GM18520 (cell line): ENCODE results near the gene KIRREL3.

Experiments
- ATAC-seq: cut with Tn5 transposase; IDR thresholded peaks from one replicate; pipeline ENCODE4 v1.9.1; 2021; ENCODE audit not compliant: unreplicated experiment

The KIRREL3 gene

DNA sequence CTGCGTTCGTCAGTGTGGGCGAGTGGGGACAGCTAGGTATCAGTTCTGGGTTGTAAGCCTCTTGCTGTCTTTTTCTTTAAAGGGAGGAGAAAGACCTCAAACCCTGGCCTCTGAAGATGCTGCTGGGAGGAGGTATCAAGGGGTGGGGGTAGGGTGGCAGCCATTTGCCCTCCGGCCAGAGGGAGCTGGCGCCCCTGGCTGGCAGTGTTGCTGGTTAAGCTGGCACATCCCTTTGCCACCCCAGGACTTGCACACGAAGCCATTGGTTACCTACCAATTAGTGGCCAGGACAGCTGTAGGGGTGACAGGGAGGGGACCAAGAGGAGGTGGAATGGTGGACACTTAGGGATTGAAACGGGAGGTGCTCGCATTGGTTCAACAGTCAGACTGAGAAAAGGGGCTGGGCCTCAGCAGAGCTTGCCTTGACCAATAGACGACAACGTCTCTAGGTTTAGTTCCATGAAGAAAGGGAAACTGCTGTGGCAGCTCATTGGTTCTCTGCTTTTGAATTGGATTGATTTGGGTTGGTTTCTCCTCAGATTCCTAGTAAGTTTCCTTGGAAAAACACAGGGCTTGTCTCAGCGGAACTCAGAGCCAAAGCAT lies 567.2 kb downstream of the KIRREL3 start:
- no peak for ATAC-seq

DNA sequence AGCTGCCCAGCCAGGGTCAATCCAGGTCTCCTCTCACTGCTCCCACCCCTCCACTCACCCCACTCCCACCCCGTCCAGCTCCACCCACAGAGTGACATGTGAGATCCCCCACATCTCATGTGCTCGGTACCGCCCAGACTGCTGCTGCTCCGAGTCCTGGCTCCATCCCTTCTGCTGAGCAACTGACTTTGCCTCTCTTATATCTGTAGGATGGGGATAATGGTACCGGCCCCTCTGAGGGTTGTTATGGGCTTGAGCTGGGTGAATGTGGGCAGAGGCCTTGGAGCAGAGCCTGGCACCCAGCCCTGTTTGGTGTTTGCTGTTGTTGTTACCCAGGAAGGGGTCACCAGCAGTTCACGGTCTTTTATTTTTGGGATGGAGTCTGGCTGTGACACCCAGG lies 568.0 kb downstream of the KIRREL3 start:
- no peak for ATAC-seq

DNA sequence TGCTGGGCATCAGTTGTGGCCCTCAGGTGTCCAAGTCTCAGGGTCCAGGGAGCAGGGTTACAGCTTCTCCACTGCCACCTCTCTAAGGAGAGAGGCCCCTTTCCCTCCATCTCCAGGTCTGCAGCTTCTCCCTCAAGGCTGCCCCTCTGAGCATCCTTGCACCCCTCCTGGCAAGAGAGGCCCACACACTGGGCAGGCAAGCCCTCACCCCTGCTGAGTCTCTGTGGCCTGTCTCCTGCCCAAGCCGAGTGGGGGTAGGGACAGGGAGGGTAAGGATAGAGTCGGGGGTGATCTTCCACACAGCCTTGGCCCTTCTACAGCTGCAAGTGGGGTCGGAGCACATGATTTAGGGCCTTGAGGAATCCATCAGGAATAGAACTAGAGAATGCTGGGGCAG lies 568.5 kb downstream of the KIRREL3 start:
- ATAC-seq, result no peak

DNA sequence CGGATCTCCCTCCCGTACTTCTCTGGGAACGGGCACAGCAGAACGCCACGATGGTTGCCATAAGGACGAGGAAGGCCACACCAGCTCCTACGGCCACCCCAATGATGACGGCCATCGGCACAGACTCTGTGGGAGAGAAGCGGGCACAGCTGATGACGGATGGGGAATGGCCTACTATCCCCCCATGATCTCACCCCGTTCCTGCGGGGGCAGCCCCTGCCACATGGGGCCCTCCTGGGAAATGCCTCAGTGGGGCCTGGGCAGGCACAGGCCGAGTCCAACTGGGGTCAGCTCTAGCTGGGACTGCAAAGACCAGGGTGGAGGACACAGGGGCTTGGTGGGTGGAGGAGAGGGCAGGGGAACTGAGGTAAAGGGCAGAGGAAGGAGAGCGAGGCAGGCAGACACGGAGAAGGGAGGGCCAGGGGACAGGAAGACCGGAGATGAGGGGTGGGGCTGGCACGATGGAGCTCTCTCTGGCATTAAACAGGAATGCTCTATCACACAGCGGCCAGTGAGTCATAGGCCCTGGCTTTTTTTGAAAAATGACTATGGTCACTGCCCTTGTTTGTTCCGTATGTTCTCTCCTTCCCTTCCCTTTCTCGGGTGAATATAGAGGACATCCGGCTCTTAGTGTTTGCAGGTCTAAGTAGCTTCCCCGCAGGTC lies 569.0 kb downstream of the KIRREL3 start:
- no peak for ATAC-seq

DNA sequence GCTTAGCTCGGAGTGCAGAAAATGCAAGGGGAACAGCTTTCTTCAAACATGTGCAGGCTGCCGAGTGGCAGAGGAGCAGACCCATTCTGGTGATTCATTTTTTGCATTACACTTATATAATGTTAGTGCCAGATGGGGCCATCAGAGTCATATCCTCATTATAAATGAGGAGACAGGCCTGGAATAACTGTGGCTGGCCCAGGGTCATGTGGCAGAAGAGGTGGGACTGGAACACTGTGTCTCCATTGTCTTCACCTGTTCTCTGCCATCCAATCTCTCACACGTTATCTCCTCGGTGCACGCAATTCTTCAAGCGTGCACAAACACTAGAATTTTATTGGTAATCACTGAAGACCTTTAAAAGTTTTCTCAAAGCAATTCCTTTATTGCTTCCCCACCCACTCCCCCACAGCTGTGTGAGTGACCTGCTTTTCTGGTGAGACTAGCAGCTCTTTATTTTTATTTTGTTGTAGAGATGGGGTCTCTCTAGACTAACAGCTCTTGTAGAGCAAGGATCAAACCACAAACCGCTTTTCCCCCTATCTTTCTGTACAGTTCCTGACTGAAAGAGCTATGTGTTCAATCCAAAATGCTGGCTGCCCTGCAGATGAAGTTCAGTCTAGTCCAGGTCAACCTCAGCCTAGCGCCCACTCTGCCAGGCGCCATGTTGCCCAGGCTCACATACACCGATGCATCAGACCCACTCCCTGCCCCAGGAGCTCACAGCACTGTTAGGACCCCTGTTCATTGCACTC lies 569.8 kb downstream of the KIRREL3 start:
- ATAC-seq, result no peak

DNA sequence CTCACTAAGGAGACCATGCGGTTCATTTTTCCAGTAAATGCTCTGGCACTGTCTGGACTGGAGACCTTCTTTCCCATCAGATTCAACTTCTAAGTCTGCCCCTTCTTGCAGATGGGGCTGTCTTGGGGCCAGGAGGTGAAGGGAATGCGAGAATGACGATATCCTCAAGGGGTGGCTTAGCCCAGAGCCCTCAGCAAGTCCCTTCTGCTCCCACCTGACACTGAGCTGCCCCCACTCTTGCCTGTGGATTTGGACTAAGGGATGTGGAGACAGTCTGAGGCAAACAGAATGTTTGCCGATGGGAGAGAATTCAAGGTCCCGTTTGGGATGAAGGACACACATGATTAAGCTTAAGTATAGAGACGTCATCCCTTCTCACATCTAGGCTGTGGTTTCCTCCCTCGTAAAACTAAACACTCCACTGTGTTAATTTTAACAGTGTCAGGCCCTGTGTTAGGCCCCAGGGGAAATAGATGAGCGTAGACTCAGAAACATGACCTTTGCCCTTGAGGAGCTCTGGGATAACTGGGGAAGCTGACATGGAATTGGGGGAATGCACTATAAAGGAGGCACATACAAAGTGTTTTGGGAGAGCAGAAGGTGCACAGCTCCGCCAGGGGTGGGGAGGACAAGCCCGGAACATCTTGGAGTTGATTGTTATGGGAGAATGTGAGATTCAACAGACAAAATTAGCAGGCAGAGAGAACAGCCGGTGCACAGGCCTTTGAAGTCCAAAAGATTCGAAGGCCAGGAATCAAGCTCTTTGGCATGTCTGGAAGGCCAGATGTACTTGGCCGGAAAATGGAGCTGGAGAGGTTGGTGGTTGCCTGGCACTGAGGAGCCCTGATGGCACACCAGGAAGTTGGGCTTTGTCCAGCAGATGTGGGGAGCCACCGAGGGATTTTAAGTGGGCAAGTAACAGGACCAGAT lies 573.5 kb downstream of the KIRREL3 start:
- ATAC-seq, result peak; percentile 71

DNA sequence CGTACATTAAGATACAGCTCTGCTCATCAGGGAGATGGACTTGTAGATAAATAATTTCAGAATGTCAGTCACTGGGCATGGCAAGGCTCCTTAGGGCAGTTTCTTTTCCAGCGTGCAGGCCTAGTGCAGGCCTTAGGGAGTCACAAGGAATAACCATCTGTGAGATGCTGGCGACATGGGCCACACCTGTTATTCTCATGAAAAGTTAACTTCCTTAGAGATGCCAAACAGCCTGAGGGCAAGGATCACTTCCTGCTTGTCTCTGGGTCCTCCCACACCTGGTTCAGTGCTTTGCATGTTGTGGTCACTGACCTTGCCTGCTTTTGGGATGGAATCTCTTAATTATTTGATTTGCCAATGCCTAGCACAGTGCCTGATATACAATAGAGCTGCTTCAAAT lies 574.5 kb downstream of the KIRREL3 start:
- no peak for ATAC-seq

DNA sequence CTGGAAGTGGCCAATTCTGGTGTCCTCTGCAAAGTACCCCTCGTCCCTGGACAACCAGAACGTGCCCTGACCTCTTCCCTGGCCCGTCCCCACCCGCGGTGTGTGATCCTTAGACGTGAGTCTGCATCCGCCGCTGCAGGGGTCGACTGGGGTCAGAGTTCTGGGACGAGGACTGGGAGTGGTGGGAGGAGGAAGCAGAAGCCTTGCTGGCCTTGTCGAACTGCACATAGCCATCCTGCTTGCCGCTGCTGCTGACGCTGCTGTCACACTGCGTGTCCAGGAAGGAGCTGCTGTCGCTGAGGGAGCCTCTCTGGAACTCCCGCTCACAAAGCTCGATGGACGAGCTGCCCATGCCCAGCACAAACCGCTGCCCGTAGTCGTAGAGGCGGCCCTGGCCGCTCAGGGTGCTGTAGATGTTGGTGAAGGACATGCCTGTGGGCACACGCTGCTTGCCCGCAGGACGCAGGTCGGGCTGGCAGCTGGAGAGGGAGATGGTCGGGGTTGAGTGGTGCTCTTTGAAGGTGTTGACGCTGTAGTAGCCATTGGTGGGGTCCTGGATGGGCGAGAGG lies 576.0 kb downstream of the KIRREL3 start:
- no peak for ATAC-seq

DNA sequence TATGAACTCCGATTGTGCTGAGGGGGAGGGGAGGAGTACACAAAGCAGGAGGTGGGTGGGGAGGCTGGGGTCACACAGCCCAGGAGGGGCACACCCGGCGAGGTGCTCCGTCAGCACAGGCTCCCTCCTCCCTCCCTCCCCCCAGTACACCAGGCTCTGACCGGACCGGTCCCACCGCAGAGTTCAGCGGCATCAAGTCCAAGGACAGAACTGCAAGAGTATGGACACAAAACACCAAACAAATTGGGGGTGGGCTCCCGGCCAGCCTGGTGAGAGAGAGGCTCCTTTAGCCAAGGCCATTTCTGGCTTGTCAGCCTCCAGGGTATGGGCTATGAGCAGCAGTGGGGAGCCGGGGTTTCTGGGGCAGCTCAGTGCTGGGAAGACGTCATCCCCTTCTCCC lies 576.8 kb downstream of the KIRREL3 start:
- no peak for ATAC-seq

DNA sequence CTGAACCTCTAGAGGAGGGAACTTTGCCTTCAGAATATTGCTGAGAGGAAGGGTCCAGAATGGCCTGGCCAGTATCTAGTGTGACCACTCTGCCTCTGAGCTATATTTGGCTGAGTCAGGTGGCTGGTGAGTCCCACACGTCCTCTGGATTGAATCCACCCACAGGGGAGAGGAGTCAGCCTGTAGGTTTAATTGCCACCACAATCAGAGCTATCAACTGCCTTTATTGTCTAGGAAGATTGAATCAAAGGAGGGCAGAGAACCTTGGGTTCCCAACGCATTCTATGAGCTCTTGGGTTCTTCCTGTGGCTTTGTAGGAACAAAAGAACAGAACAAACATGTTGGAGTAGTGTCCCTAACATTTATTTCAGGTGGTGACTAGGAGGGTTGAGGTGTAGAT lies 577.4 kb downstream of the KIRREL3 start:
- ATAC-seq, result no peak

DNA sequence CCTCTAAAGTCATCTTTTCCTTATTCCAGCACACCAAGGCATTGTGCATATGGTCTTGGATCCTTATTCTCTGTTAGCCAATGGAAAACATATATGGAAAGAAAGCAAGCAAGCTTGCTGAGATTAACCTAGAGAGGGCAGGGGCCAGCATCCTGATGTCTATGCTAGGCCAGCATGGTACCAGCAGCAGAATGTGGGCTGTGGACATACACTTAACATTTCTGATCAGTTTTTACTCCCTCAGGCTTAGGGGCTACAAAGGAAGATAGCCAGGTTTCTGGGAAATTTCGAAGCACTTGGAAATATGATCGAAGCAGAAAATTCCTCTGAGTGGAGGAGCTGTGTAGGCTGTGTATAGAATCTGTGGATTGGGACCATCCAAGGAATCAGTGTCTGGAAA lies 578.1 kb downstream of the KIRREL3 start:
- no peak for ATAC-seq

DNA sequence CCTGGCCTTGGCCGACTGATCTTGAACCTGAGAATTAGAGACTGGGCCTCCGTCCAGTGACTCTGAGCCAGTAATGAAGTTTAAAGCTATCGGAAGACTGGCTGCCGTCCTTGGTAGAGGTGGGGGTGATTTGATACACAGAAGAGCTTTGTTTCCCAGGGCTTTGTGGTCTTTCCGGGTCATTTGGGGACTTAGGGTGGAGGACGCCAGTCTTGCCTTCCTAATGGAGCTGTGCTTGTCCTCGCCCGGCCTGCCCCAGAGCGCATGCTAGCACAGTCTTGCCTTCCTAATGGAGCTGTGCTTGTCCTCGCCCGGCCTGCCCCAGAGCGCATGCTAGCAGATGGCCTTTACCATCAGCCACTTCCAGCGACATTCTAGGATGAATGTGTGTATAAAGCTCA lies 579.3 kb downstream of the KIRREL3 start:
- ATAC-seq, result no peak

DNA sequence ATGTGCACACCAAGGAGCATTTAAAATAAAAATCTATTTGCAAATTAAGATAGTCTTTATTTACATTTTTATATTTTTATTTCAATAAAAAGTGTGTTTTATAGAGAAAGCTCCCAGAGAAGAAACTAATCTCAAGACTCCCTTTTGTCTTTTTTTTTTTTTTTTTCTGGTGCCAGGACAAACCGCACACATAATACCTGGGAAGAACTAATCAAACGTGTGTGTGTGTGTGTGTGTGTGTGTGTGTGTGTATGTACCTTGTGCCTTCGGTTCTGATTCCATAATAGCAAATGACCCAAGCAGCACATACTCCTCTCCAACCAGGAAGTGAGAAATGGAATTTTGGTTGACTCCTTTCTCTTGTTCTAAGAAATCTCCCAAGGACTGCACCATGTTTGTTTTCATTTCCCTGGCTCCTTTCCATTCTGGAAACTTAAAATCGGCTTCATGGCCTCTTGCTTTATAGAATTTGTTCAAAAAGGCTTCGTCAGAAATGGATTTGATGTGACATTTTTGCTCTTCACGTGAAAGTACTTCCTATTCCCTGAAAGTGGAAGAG lies 579.8 kb downstream of the KIRREL3 start:
- ATAC-seq, result no peak

DNA sequence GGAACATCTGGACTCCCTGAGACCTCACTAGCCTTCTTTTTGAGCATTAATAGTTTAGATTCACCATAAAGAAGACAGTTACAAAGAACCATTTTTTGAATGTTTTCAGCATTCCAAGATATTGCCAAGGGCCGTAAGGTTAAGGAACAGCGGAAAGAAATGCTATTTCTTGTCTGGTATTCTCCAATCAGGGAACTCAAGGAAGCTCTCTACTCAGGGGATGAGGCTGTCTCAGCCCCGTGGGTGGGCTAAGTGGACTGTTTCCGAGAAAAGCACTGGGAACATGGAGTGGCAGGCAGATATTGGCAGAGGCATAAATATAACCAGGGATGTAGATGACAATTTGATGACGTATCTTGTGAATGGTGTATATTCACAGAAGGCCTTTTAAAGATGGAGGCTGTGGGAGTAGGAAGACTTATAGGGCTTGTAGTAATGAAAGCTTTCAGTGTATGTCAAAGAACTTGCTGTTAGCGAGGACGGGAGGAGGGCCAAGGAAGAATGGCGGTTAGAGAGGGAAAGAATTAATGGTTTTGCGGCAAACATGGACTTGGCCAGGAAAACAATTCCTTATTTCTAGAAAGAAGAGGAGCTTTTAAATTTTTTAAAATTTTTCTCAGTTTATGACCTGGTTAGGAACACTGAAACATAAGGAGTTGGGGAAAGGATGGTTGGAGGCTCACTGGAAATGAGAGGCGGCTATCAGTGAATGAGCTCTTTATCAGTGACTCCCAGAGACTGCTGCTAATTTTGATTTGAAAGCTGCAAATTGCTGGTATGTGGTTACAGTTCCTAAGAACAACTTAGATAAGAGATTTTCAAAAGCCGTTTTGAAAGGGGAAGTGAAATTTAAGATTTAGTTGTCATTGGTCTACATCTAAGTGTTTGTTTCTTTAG lies 580.5 kb downstream of the KIRREL3 start:
- peak; percentile 59 for ATAC-seq

DNA sequence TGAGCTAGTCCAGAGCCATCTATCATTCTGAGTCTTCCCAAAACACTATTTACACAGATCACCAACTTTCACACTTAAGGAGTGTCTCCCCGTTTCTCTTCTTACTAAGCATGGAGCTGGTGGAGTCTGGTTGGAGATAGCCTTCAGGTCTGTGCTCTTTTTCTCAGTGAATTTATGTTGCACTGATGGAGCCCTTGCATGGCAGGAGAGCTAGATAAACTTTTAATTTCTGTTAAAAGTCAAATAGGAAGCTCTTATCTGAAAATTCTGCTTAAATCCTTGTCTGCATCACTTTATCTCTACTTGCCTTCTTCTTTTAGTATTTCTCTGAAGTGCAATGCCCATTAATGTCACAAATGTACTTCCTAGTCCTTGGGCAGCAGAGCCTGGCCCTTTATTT lies 581.7 kb downstream of the KIRREL3 start:
- ATAC-seq, result no peak

DNA sequence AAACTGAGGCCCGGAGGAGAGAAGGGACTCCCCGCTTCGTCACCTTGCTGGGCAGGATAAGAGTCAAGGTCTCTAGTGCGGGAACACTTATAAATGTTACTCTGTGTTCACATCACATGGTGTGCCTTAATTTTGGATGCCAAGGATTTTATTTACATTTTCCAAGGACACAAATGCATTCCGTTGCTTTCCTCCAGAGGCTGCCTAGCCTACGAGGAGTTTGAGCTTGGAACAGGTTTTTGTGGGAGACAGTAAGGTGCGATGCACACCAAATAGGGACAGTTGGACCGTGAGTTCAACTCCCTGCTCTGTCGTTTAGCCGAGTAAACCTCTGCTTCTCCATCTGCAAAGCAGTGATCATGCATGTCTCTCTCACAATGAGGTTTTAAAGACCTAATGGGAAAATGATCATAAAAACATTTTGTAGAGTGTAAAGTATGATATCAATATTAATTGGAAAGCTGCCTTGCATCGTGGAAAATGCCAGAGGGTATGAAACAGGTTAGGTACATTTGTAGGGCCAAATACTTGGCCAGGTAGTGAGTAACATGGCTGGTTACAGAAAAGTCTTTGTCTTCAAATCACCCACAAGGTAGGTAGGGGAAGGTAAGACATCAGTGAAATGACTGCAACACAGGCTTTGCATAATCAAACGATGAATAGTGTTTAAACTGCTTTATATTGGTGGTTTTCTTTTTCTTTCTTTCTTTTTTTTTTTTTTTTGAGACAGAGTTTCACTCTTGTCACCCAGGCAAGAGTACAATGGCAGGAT lies 583.3 kb downstream of the KIRREL3 start:
- ATAC-seq, result no peak

DNA sequence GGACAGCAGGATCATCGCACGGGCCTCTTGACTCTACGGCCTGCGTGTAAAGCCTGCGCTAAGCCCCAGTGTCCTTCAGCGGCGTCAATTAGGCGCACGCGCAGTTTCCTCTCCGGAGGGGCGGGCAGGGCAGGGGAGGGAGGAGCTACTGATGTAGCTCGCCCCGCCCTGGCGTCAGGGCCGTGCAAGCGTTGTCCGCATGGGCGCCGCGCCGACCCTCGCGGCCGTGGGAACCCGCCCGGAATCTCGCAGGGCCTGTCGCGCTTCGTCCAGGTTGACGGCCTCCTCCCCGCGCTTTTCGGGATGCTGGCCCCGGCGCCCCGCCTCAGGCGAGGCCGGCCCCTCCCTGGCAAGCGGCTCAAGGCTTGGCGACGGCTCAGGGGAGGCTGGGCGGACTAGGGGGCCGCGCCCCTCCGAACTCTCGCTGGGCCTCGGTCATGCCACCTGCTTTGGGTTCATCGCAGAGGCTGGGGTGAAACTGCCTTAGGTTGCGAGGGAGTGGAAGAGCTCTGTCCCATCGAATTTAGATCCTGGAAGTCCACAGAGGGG lies 584.0 kb downstream of the KIRREL3 start:
- ATAC-seq, result peak; percentile 76

DNA sequence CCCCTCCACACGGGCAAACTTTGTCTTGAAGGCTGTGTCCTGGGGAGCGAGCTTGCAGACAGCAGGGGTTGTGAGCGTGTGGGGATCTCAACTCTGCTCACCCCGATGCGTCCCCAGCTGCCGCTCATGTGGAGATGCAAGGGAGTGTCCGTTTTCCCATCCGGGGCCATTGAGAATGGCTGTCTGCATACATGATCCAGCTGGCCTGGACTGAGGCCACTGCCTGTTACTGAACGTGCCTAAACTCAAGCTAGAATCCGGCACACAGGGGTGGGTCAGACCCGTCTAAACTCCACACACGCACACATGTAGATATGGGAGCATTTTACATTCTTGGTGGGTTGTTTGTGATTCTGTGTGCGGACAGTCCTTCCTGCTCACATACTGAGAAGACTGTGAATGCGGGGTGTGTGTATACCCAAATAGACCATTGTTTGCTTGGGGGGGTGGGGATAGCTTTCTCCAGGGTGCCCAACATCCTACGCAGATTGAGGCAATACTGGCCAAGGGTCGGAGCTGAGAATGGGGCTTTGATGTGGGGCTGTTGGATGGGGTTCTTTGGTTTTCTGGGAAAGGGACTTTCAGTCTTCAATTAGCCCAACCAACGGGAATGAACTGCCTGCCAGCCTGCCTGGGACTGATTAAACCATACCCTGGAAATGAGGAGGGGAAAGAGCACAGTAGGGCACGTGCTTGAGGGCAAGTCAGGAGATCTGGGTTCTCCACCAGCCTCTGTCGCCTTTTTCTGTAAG lies 584.7 kb downstream of the KIRREL3 start:
- no peak for ATAC-seq
